GM21528 (cell line): Measurements from ENCODE around the gene NOP10.
A peak's percentile ranks its signal among the peaks of the same experiment; 100 is the strongest.
"Not testable (repeated sequence)": the region's sequence is repeated elsewhere in the genome, so short reads cannot be mapped to it uniquely, and the experiment has no call there.

Source experiments
- ATAC-seq: cut with Tn5 transposase; IDR thresholded peaks from one replicate; pipeline ENCODE4 v1.9.1; 2021; ENCODE audit warnings: mild to moderate bottlenecking, moderate library complexity; ENCODE audit not compliant: unreplicated experiment, low FRiP score

The NOP10 gene

GRCh38 chr15:34359416-34359815, 16.5 kb upstream of the NOP10 start:
- no peak for ATAC-seq

- no peak for ATAC-seq
Measured at GRCh38 chr15:34358948-34359347, 16.0 kb upstream of the NOP10 start.

DNA sequence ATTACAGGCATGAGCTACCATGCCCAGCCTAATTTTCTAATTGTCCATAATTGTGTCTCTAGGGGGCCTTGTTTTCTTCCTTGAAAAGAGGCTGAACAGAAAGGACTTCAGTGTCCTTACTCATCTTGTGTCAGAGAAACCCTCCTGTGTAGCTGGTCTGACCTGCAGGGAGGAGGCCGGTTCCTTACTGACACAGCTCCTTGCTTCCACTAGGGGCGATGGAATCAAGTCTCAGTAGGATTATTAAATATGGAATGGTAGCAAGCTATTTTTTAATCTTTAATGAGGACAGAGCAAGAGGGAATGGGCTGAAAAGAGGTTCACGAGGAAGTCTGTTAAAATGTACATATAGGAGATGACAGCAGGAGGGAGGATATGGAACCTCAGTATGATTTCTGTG, 15.4 kb upstream of the NOP10 start:
- no peak for ATAC-seq

- no peak for ATAC-seq
Measured at GRCh38 chr15:34357653-34358052, 14.7 kb upstream of the NOP10 start.

DNA sequence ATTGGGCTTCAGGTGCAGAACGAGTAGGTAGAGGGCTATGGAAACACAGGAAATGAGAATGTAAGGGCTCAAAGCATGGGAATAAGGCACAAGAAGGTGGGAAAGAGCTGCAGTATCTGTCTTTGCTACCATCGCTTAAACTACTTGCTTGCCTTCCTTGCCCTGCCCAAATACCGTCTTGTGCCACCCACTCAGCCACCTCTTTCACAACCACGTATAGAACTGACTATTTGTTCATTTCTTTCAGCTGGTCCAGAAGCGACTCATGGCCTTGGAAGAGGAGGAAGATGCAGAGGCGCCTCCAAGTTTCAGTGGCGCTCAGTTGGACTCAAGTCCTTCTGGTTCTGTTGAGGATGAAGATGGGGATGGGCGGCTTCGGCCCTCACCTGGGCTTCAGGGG, 12.3 kb upstream of the NOP10 start:
- ATAC-seq: no peak

- ATAC-seq: no peak
Measured at GRCh38 chr15:34354286-34354685, 11.3 kb upstream of the NOP10 start.

DNA sequence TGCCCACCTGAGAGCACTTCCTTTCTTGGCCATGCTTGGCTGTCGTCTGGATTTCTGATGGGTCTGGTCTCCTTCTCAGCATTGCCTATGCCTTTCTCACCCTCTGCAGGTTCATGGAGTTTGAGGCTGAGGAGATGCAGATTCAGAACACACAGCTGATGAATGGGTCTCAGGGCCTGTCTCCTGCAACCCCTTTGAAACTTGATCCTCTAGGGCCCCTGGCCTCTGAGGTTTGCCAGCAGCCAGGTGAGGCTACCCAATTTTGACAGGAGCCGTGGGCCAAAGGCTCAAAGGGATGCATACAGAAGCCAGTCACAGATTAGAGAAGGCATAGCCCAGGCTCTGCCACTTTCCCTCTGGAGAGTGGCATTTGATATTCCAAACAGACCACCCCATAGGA, 10.7 kb upstream of the NOP10 start:
- ATAC-seq: no peak

DNA sequence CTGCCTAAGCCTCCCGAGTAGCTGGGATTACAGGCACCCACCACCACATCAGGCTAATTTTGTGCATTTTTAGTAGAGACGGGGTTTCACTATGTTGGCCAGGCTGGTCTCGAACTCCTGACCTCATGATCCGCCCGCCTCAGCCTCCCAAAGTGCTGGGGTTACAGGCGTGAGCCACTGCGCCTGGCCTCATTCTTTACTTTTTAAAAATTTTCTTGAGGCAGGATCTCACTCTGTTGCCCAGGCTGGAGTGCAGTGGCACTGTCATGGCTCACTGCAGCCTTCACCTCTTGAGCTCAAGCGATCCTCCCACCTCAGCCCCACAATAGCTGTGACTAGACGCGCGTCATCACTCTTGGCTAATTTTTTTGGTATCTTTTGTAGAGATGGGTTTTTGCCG, 10.1 kb upstream of the NOP10 start:
- ATAC-seq: not testable (repeated sequence)

GRCh38 chr15:34349769-34350168, 6.8 kb upstream of the NOP10 start:
- ATAC-seq: no peak

DNA sequence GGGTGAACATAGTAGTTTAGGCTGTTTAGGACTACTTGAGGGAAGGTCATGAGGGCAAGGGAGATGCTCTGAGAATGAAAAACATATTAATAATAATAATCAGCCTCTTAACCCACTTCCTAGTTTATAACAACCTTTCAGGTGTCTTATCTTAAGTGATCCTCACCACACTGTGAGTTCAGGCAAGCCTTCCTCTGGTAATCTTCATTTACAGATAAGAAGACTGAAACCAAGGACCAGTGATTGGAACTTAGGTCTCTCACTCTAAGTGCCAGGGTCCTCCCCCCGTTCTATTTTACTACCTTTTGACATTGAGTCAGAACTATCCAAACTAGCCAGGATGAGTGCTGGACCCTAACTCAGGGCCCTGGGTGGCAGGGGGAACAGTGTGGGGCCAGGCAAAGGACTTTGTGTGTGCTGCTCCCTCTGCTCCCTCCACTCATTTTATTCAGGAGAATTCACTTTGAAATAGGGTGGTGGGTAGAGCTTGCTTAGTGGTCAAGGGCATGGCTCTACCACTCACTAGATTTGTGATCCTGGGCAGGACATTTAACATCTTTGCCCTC, 5.9 kb upstream of the NOP10 start:
- ATAC-seq: no peak

DNA sequence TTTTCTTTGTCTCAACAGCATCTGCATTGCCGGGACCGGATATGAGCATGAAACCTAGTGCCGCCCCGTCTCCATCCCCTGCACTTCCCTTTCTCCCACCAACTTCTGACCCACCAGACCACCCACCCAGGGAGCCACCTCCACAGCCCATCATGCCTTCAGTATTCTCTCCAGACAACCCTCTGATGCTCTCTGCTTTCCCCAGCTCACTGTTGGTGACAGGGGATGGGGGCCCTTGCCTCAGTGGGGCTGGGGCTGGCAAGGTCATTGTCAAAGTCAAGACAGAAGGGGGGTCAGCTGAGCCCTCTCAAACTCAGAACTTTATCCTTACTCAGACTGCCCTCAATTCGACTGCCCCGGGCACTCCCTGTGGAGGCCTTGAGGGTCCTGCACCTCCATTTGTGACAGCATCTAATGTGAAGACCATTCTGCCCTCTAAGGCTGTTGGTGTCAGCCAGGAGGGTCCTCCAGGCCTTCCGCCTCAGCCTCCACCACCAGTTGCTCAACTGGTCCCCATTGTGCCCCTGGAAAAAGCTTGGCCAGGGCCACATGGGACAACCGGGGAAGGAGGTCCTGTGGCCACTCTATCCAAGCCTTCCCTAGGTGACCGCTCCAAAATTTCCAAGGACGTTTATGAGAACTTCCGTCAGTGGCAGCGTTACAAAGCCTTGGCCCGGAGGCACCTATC, 5.2 kb upstream of the NOP10 start:
- ATAC-seq: no peak

DNA sequence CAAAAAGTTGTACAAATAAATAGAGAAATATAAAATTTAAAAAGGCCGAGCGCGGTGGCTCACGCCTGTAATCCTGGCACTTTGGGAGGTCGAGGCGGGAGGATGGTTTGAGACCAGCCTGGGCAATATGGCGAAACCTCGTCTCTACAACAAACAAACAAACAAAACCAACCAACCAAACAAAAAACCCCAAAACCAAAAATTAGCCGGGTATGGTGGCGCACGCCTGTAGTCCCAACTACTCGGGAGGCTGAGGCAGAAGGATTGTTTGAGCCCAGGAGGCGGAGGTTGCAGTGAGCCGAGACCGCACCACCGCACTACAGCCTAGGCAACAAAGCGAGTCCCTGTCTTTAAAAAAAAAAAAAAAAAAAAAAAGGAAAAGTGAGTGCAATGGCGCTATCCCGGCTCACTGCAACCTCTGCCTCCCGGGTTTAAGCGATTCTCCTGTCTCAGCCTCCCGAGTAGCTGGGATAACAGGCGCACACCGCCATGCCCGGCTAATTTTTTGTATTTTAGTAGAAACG, 661 bp downstream of the NOP10 start:
- ATAC-seq: not testable (repeated sequence)

DNA sequence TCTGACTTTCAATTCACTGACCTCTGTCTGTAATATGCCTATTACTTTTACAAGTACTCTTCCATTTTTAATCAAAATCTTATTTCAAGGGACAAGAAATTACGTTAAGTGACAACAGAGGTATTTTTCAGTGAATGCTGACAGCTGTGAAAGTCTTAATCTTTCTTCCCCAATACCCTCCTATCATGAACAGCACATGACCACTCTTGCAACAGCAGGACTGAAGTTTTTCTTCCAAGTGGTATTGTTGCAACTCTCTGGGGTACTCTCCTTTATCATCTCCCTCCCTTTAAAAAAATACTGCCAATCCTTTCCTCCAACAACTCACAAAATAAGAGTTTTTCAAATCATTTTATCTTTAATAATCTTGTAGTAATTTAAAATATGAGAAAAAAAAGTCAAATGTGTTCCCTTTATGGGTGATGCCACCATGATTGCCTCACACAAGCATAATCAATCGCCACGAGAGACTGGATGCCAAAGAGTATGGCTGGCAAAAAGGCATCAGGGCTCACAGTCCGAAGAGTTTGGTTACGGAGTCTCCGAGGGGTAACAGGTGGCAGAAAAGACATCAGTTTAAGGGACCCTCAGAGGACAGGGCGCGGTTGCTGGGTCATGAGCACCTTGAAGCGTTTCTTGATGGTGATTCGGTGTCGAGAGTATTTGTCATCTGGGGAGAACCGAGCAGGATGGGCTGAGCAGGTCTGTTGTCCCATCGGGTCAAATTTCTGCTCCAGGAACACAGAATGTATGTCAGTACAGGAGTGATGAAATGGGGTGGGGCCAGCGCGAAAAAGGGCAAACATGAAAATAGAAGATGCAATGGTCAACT, 1.3 kb downstream of the NOP10 start:
- no peak for ATAC-seq

DNA sequence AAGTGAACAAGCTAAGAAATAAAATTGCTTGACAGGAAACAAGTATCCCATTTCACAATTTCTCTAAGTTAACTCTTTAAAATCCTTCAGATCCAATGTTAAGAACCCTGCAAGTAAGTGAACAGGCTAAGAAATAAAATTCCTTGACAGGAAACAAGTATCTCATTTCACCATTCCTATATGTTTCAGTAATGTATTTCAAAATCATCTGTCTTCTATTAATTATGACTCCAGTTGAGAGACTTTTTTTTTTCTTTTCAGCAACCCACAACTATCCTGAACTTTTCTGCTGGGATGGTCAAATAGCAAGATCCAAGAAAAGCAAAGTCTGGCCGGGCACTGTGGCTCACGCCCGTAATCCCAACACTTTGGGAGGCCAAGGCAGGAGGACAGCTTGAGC, 3.0 kb downstream of the NOP10 start:
- ATAC-seq: no peak

GRCh38 chr15:34338347-34338746, 4.6 kb downstream of the NOP10 start:
- no peak for ATAC-seq

DNA sequence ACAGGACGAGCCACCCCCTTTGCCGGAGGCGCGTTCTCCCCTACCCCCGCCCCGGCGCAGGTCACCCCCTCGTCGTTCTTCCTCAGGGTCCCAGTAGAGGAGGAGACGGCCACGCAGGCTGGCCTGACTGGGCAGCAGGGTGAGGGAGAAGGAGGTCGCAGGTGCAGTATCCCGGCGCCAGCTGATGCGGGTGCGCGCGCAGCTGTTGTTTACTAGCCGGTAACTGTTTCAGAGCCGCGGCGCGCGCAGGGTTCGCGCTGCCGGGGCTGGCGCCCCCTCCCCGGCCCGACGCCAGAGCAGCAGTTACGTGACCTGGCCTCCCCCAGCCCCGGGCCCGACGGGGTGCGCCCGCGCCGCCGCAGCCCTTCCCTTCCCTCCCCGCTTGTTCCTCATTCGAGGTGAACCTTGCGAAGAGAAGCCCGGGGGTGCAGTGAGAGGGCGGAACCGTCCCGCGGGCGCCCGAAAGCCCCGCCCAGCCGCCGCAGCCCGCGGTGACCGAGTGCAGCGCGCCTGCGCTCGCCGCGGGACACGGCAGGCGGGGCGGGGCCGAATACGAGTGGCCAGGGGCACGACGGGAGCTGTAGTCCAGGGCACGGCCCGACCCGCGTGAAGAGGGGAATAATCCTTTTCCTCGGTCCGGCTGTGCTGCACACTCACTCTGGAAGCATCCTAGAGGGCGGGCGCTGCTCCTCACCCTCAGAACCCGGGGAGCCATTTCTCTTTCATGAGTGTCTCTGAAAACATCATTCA, 5.2 kb downstream of the NOP10 start, which contains the start of gene SLC12A6:
TSS of gene SLC12A6 (minus strand) at position 225 of the 750 bp plus-strand sequence. CDS start 1,101 bp downstream, outside the sequence.
- ATAC-seq: peak; percentile 58

- peak; percentile 3 for ATAC-seq
Measured at GRCh38 chr15:34336991-34337556, 5.9 kb downstream of the NOP10 start.

DNA sequence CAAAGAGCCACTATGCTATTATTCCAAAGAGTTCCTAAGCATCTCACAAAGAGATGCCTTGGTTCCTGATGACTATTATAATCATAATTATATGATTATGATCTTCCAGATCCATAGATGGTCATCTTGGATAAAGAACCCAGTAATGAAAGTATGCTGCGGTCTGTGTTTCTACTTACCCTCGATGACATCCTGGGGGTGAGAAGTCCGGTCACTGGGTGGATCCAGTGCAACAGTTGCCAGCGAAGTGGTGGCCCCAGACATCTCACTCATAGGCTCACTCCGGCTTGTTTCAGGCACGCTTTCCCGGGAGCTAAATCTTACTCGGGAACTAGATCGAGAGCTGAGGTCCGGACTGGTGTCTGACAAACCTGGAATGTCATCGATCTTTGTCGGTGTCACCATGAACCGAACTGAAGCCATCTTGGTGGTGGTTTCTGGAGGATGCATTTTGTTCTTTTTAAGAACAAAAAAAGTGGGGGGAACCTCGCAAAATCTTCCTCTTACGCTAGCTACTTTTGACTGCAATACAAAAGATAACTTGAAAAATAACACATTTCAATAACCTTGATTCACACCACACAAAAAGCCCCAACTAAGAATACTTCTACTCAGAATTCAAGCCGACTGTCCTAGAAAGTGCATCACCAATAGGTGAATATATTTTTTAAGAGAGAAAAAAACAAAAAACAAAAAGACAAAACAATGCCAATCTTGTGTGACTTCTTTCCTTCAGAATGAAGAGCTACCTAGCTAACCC, 6.5 kb downstream of the NOP10 start:
- no peak for ATAC-seq

DNA sequence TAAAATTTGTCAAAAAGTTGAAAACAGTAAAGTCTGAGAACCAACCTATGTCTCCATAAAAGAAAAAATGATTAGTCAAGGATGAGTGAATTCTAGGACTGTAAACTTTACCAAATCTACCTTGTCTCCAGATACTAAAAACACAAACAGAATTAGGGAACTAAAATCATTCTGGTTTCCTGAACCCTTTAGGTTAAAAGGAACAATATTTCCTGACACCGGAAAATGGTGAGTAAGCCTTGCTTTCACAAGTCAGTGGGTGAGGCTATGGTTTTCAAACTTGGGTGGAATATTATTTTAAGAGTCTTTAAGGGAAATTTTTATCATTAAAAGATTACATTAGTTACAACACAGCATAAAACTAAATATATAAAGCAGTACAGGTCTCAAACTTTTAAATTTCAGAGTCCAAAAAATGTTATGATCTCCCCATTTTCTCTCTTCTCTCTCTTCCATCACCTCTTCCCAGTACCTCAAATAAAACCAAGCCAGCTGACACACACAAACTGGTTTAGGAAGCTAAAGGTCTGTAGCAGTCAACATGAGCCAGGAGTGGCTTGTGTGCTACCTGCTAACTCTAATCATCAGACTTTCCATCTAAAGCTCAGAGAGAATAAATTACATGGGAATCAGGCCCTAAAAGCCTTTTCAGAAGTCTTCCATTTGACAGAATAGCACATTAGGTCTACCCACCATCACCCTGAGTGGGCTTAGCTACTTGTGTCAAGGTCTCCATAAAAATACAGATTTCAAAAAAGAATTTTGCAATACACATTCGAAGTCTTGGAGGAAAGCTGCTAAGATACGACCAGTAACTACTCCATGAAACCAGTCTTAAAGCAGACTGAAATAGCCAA, 7.5 kb downstream of the NOP10 start:
- no peak for ATAC-seq
